Endothelial cell of umbilical vein (primary cell): ENCODE measurements around the gene SART3. TPM values are rescaled to one million over a fixed set of nuclear protein-coding genes. Genes with fewer than 3 reads are reported as not detected.

Source experiments
- BruUV-seq: library from RNA; stranded (reverse); fragments of 400-500 nt; replicated peaks from 2 replicates; lab custom pipeline; 2021; lab: Mats Ljungman, UMichigan
- CTCF ChIA-PET: fragments of 300-600, 350-600 bp; sonication (Branson Sonifier 250); formaldehyde crosslinking; loops from one replicate; lab custom pipeline; 2021; ENCODE audit warnings: antibody characterized with exemption, inconsistent platforms; lab: Charles Lee
- POLR2A ChIA-PET: fragments of 300-600, 350-600 bp; sonication (Branson Sonifier 250); formaldehyde crosslinking; loops from one replicate; lab custom pipeline; 2021; ENCODE audit warnings: antibody characterized with exemption, inconsistent platforms; lab: Charles Lee
- DNase-seq: peaks from one replicate; pipeline ENCODE4 v3.0.0-alpha.2; 2011; ENCODE audit warnings: low read depth, low spot score
- FAIRE-seq: peaks from 2 replicates; lab custom pipeline; 2011; peaks lifted over from hg19 to GRCh38; lab: Jason Lieb, UNC
- H2AFZ ChIP-seq: 2 replicates; pipeline ENCODE4 v1.6.0; 2012; ENCODE audit warnings: low read depth, low read length, control low read depth, inconsistent platforms
- H3K27ac ChIP-seq: 2 replicates; pipeline ENCODE4 v1.5.1; 2011; ENCODE audit warnings: low read depth, mild to moderate bottlenecking, control low read depth, low read length, moderate library complexity; ENCODE audit not compliant: insufficient read depth
- H3K27me3 ChIP-seq, 2 experiments: 2 replicates each; pipeline versions ENCODE4 v1.6.0 to v1.6.1; 2011; ENCODE audit warnings: low read length in 2 of 2, mixed read lengths in 1 of 2; ENCODE audit not compliant: control insufficient read depth in 2 of 2, insufficient read depth in 2 of 2
- H3K36me3 ChIP-seq, 2 experiments: 2 replicates in 1 of 2; 3 replicates in 1 of 2; pipeline ENCODE4 v1.5.1; 2011; ENCODE audit warnings: low read length in 2 of 2, mild to moderate bottlenecking in 1 of 2, moderate library complexity in 1 of 2; ENCODE audit not compliant: control insufficient read depth in 2 of 2, insufficient read depth in 2 of 2; ENCODE audit errors: extremely low read depth in 1 of 2
- H3K4me1 ChIP-seq: 3 replicates; pipeline ENCODE4 v1.5.1; 2011; ENCODE audit warnings: mild to moderate bottlenecking, low read length; ENCODE audit not compliant: control insufficient read depth, insufficient read depth; ENCODE audit errors: extremely low read depth
- H3K4me2 ChIP-seq: 2 replicates; pipeline ENCODE4 v1.6.1; 2011; ENCODE audit warnings: low read length, control low read depth, mixed read lengths; ENCODE audit not compliant: insufficient read depth
- H3K4me3 ChIP-seq, 3 experiments: fragments of 200-600 bp in 1 of 3; sonication (generic), shearing (Covaris generic) in 1 of 3; replicated peaks in 1 of 3; 2 replicates each; pipeline ENCODE4 v1.5.1; 2011 to 2016; ENCODE audit warnings: control low read depth in 3 of 3, low read length in 3 of 3, mild to moderate bottlenecking in 2 of 3, inconsistent platforms in 1 of 3, low read depth in 1 of 3, moderate library complexity in 1 of 3; ENCODE audit not compliant: insufficient read depth in 1 of 3
- H3K79me2 ChIP-seq: 2 replicates; pipeline ENCODE4 v1.6.0; 2012; ENCODE audit warnings: low read length, inconsistent platforms; ENCODE audit not compliant: control insufficient read depth, insufficient read depth
- H3K9ac ChIP-seq: replicated peaks from 2 replicates; pipeline ENCODE3; 2011; ENCODE audit warnings: low read length, control low read depth; ENCODE audit not compliant: insufficient read depth; ENCODE audit errors: extremely low read depth
- H3K9me1 ChIP-seq: replicated peaks from 3 replicates; pipeline ENCODE4 v1.6.0; 2011; ENCODE audit warnings: mild to moderate bottlenecking, low read length; ENCODE audit not compliant: control insufficient read depth, insufficient read depth; ENCODE audit errors: extremely low read depth
- H3K9me3 ChIP-seq: replicated peaks from 2 replicates; pipeline ENCODE4 v1.5.1; 2012; ENCODE audit warnings: low read length, inconsistent platforms; ENCODE audit not compliant: control insufficient read depth, insufficient read depth
- H4K20me1 ChIP-seq: replicated peaks from 2 replicates; pipeline ENCODE3; 2011; ENCODE audit warnings: mild to moderate bottlenecking, low read length; ENCODE audit not compliant: control insufficient read depth, insufficient read depth; ENCODE audit errors: extremely low read depth
- CTCF ChIP-seq, 2 donors: IDR thresholded peaks; 1 replicate in 1 of 2; 2 replicates in 1 of 2; pipeline ENCODE4 v1.5.1; 2011; ENCODE audit warnings: low read length in 2 of 2, mild to moderate bottlenecking in 2 of 2, moderate library complexity in 2 of 2, control low read depth in 1 of 2, inconsistent platforms in 1 of 2, low read depth in 1 of 2; ENCODE audit not compliant: insufficient read depth in 1 of 2; ENCODE audit errors: extremely low read depth in 1 of 2
- EZH2 ChIP-seq: IDR thresholded peaks from 2 replicates; pipeline ENCODE4 v1.6.1; 2012; ENCODE audit warnings: borderline replicate concordance, low read depth, mild to moderate bottlenecking, moderate library complexity, low read length, inconsistent platforms; ENCODE audit not compliant: severe bottlenecking
- FOS ChIP-seq: IDR thresholded peaks from 2 replicates; pipeline ENCODE4 v1.6.1; 2011; ENCODE audit warnings: mild to moderate bottlenecking, low read length, moderate library complexity, borderline replicate concordance; ENCODE audit not compliant: insufficient read depth
- GATA2 ChIP-seq: IDR thresholded peaks from 2 replicates; pipeline ENCODE4 v1.7.0; 2011; ENCODE audit warnings: low read depth, mild to moderate bottlenecking, moderate library complexity, mixed read lengths, low read length; ENCODE audit not compliant: insufficient read length, insufficient read depth
- MAX ChIP-seq: IDR thresholded peaks from 2 replicates; pipeline ENCODE4 v1.6.1; 2011; ENCODE audit not compliant: insufficient read depth, insufficient read length
- MYC ChIP-seq: IDR thresholded peaks from one replicate; pipeline ENCODE4 v1.6.1; 2011; ENCODE audit warnings: mild to moderate bottlenecking, low read depth, low read length
- dilution Hi-C: fragments of 300-500 bp; cut with MboI; formaldehyde crosslinking; loops from one replicate; pipeline ENCODE4 v1.15.0; 2019; ENCODE audit warnings: low sequenced_read_pairs; ENCODE audit not compliant: extremely low pct_ligation_motif_present
- intact Hi-C: fragments of 100-400 bp; cut with micrococcal nuclease; formaldehyde crosslinking; loops from one replicate; pipeline ENCODE4 v1.10.0; 2022
- polyA plus RNA-seq, 4 experiments: library from polyadenylated mRNA; depleted of rRNA in 3 of 4; stranded (reverse) in 3 of 4; unstranded in 1 of 4; fragments of >200 nt; gene quantifications; 2 replicates each; pipeline versions ENCODE4 v1.2.1 to v1.2.3, GENCODE V29; 2011 to 2012; ENCODE audit warnings: missing spikeins in 1 of 4
- total RNA-seq: library from RNA; stranded (reverse); gene quantifications from 2 replicates; pipeline ENCODE4 v1.2.3, GENCODE V29; 2021

Gene SART3
- total and polyA plus RNA-seq, 2 donors (not counting 3 experiments of a cell fraction or from before 2014, with no cell fraction given): 13.9 to 50.7 TPM

- dilution Hi-C loops: no loop called here
- H3K4me2 ChIP-seq: no peak overlapping the region
- intact Hi-C loops: loop anchor here (2.0 to 10.0 kb wide), 5 partner anchors 101 to 1422 kb away; partner anchors contain the start of genes CORO1C and CRY1
- H3K79me2 ChIP-seq: no peaks in the 10 kb centered on the region
- H3K4me3 ChIP-seq: no peak overlapping the region
- BruUV-seq: no TSS peak
- no peak overlapping the region for H3K9ac ChIP-seq
- no peak overlapping the region for H3K27ac ChIP-seq
- FAIRE-seq (no peak), DNase-seq (peak; percentile 7)
- H4K20me1 ChIP-seq: no peaks in the 10 kb centered on the region
- H3K27me3 ChIP-seq: no peaks in the 10 kb centered on the region
- ChIA-PET CTCF (no interaction called here), POLR2A (no interaction called here)
- no peaks in the 10 kb centered on the region for H3K9me1 ChIP-seq
- TF ChIP-seq EZH2 (no peak), CTCF (IDR thresholded peaks at IDR 0.05; ENCODE audit: extremely low read depth in 1 of 2, insufficient read depth in 1 of 2, low read depth in 1 of 2, low read length in 2 of 2) (peak in 1 of 2 donors; percentile 19)
- H3K9me3 ChIP-seq: no peaks in the 10 kb centered on the region
- peaks cover 7 to 35% of the 10 kb centered on the region in 2 experiments for H3K36me3 ChIP-seq
- peaks cover 7% of the 10 kb centered on the region for H3K4me1 ChIP-seq
- no peak overlapping the region for H2AFZ ChIP-seq
Measured at GRCh38 chr12:108516511-108517275, 44.3 kb downstream of the SART3 start.

DNA sequence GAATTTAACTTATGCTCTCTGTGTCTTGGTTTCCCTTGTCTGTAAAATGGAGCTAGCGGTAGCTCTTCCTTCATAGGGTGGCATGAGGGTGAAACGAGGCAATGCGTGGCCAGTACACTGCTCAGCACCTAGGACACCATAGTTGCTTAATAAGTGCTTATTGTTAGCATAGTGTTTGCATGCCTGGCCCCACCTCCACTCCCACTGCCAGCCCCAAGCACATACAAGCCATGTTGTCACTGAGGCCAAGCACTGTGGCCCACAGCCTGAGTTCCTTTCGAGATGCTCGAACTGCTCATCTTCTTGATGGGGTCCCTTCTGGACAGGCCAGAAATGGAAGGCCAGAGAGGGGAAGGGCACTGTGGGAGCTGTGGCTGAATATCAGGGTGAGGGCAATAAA lies 45.1 kb downstream of the SART3 start:
- peak overlapping the region; percentile 52 for H3K27ac ChIP-seq
- no peaks in the 10 kb centered on the region for H3K79me2 ChIP-seq
- FAIRE-seq (no peak), DNase-seq (peak; percentile 7)
- TF ChIP-seq MAX (no peak), EZH2 (no peak), FOS (no peak), MYC (no peak), GATA2 (no peak)
- H3K36me3 ChIP-seq: peaks cover 3 to 31% of the 10 kb centered on the region in 2 experiments
- H3K4me1 ChIP-seq: peaks cover 7% of the 10 kb centered on the region
- no peaks in the 10 kb centered on the region for H4K20me1 ChIP-seq
- H3K9me1 ChIP-seq: no peaks in the 10 kb centered on the region
- BruUV-seq: no TSS peak
- no peaks in the 10 kb centered on the region for H3K9me3 ChIP-seq
- intact Hi-C loops: loop anchor here (1.0 to 10.0 kb wide), 8 partner anchors 45 to 1421 kb away; partner anchors contain the start of genes ALKBH2, CORO1C, CRY1 and PWP1
- H3K9ac ChIP-seq: peak overlapping the region; percentile 81
- POLR2A ChIA-PET: no interaction called here
- peak overlapping the region; percentile 86 for H3K4me2 ChIP-seq
- dilution Hi-C loops: no loop called here
- H2AFZ ChIP-seq: no peak overlapping the region
- no peaks in the 10 kb centered on the region for H3K27me3 ChIP-seq
- H3K4me3 ChIP-seq: peak overlapping the region; percentile 63 to 98 (median 73)
- CTCF ChIA-PET: no interaction called here
